Neutrophil (primary cell): ENCODE data around the gene ZNF296.

Experiments used
- H3K27ac ChIP-seq: fragments of 200-600 bp; sonication (generic); 2 replicates; pipeline ENCODE4 v1.5.1; 2016; ENCODE audit warnings: mild to moderate bottlenecking, moderate library complexity
- H3K27me3 ChIP-seq: fragments of 200-600 bp; sonication (generic); 2 replicates; pipeline ENCODE4 v1.6.0; 2016; ENCODE audit warnings: mild to moderate bottlenecking
- H3K36me3 ChIP-seq: fragments of 200-600 bp; sonication (generic); 2 replicates; pipeline ENCODE4 v1.5.1; 2017
- H3K4me1 ChIP-seq, 2 experiments: fragments of 200-600 bp in 1 of 2; sonication (generic) in 1 of 2; 1 replicate in 1 of 2; 2 replicates in 1 of 2; pipeline versions ENCODE4 v1.5.1 to v1.6.1; 2013 to 2016; ENCODE audit warnings: low read depth in 1 of 2, low read length in 1 of 2, mild to moderate bottlenecking in 1 of 2, moderate library complexity in 1 of 2; ENCODE audit not compliant: control insufficient read depth in 1 of 2, insufficient read depth in 1 of 2
- H3K4me3 ChIP-seq, 2 experiments: fragments of 200-600 bp in 1 of 2; sonication (generic) in 1 of 2; 1 replicate in 1 of 2; 2 replicates in 1 of 2; pipeline ENCODE4 v1.5.1; 2013 to 2016; ENCODE audit warnings: low read depth in 1 of 2, low read length in 1 of 2, mild to moderate bottlenecking in 1 of 2, moderate library complexity in 1 of 2
- H3K9me3 ChIP-seq: fragments of 200-600 bp; sonication (generic); 2 replicates; pipeline ENCODE4 v1.5.1; 2016
- TF ChIP-seq, protein P1 (sequence below): fragments of 200-600 bp; sonication (generic); IDR thresholded peaks from 2 replicates; pipeline ENCODE4 v1.5.1; 2016; ENCODE audit warnings: antibody characterized with exemption

The ZNF296 gene

GRCh38 chr19:45101806-45102205 lies 25.5 kb upstream of the ZNF296 start:
- Histone ChIP-seq H3K27ac (no peak overlapping the region), H3K36me3 (peaks cover 8% of the 10 kb centered on the region), H3K4me1 (peaks cover 11% of the 10 kb centered on the region in 2 experiments), H3K27me3 (no peaks in the 10 kb centered on the region), H3K4me3 (no peak overlapping the region), H3K9me3 (no peaks in the 10 kb centered on the region)
- TF ChIP-seq, protein P1, sequence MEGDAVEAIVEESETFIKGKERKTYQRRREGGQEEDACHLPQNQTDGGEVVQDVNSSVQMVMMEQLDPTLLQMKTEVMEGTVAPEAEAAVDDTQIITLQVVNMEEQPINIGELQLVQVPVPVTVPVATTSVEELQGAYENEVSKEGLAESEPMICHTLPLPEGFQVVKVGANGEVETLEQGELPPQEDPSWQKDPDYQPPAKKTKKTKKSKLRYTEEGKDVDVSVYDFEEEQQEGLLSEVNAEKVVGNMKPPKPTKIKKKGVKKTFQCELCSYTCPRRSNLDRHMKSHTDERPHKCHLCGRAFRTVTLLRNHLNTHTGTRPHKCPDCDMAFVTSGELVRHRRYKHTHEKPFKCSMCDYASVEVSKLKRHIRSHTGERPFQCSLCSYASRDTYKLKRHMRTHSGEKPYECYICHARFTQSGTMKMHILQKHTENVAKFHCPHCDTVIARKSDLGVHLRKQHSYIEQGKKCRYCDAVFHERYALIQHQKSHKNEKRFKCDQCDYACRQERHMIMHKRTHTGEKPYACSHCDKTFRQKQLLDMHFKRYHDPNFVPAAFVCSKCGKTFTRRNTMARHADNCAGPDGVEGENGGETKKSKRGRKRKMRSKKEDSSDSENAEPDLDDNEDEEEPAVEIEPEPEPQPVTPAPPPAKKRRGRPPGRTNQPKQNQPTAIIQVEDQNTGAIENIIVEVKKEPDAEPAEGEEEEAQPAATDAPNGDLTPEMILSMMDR = no peak

- Histone ChIP-seq H3K9me3 (no peaks in the 10 kb centered on the region), H3K36me3 (peaks cover 8% of the 10 kb centered on the region), H3K4me3 (no peak overlapping the region), H3K4me1 (peaks cover 11% of the 10 kb centered on the region in 2 experiments), H3K27me3 (no peaks in the 10 kb centered on the region), H3K27ac (no peak overlapping the region)
- TF ChIP-seq, protein P1 = no peak
Observed at GRCh38 chr19:45100846-45101252, 24.6 kb upstream of the ZNF296 start.

DNA sequence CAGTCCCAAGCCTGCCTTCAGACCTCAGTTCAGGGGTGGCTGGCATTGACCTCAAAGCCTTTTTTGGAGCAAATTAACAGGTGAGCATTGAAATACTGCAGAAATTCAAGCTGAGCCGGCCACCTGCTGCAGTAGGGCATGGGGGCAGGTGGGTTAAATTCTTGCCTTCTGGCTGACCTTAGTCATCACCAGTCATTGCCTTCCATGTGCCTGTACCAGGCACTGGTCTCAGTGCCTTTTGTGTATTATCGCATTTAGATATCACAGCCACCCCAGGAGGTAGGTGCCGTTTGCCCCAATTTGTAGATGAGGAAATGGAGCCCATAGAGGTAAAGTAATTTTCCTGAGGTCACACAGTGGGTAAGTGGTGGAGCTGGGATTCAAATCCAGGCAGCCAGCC lies 23.9 kb upstream of the ZNF296 start:
- Histone ChIP-seq H3K36me3 (peaks cover 8% of the 10 kb centered on the region), H3K27me3 (no peaks in the 10 kb centered on the region), H3K4me3 (no peak overlapping the region), H3K4me1 (peaks cover 10 to 11% of the 10 kb centered on the region in 2 experiments), H3K9me3 (no peaks in the 10 kb centered on the region), H3K27ac (no peak overlapping the region)
- TF ChIP-seq, protein P1 = no peak

GRCh38 chr19:45099467-45100191 lies 23.4 kb upstream of the ZNF296 start:
- Histone ChIP-seq H3K36me3 (peaks cover 8% of the 10 kb centered on the region), H3K9me3 (no peaks in the 10 kb centered on the region), H3K27ac (no peak overlapping the region), H3K4me3 (no peak overlapping the region), H3K27me3 (no peaks in the 10 kb centered on the region), H3K4me1 (peaks cover 7 to 9% of the 10 kb centered on the region in 2 experiments)
- TF ChIP-seq, protein P1 = no peak

GRCh38 chr19:45098521-45099466 lies 22.5 kb upstream of the ZNF296 start:
- TF ChIP-seq, protein P1 = no peak
- H3K9me3 ChIP-seq = no peaks in the 10 kb centered on the region
- peaks cover 8% of the 10 kb centered on the region for H3K36me3 ChIP-seq
- no peaks in the 10 kb centered on the region for H3K27me3 ChIP-seq
- peaks cover 14 to 18% of the 10 kb centered on the region in 2 experiments for H3K4me1 ChIP-seq
- no peak overlapping the region for H3K4me3 ChIP-seq
- H3K27ac ChIP-seq = no peak overlapping the region
